Caco-2 (cell line): Measurements from ENCODE around the gene GABRB3. TPM values are rescaled to one million over a fixed set of nuclear protein-coding genes. Genes with fewer than 3 reads are reported as not detected.

ENCODE experiments used
- BruUV-seq: library from RNA; stranded (reverse); fragments of 400-500 nt; replicated peaks from 2 replicates; lab custom pipeline; 2021; lab: Mats Ljungman, UMichigan
- CTCF ChIA-PET: fragments of 300-600 bp; sonication (Branson Sonifier 250); formaldehyde crosslinking; loops from one replicate; lab custom pipeline; 2022; ENCODE audit warnings: antibody characterized with exemption; lab: Charles Lee
- POLR2A ChIA-PET: fragments of 300-600 bp; sonication (Branson Sonifier 250); formaldehyde crosslinking; loops from one replicate; lab custom pipeline; 2022; ENCODE audit warnings: antibody characterized with exemption; lab: Charles Lee
- DNase-seq, 2 experiments: peaks; one replicate each; pipeline versions ENCODE4 v3.0.0 to v3.0.0-alpha.2; 2020 to 2022
- H3K27me3 ChIP-seq: replicated peaks from 2 replicates; pipeline ENCODE4 v1.6.0; 2011; ENCODE audit warnings: low read length; ENCODE audit not compliant: control insufficient read depth, insufficient read depth
- H3K36me3 ChIP-seq: 2 replicates; pipeline ENCODE4 v1.5.1; 2011; ENCODE audit warnings: low read length; ENCODE audit not compliant: control insufficient read depth, insufficient read depth
- H3K4me1 ChIP-seq: fragments of 250-450 bp; sonication (Bioruptor Pico); 2 replicates; pipeline ENCODE4 v1.5.1; 2020; ENCODE audit warnings: mild to moderate bottlenecking
- H3K4me3 ChIP-seq: 2 replicates; pipeline ENCODE4 v1.5.1; 2011; ENCODE audit warnings: low read depth, mild to moderate bottlenecking, control low read depth, low read length
- H3K9me3 ChIP-seq: fragments of 250-450 bp; sonication (Bioruptor Pico); 2 replicates; pipeline ENCODE4 v1.5.1; 2020; ENCODE audit warnings: mild to moderate bottlenecking, moderate library complexity
- H3K27ac Mint-ChIP-seq: one replicate; pipeline ENCODE4 v1.8.0; 2022; ENCODE audit warnings: mixed read lengths; ENCODE audit not compliant: unreplicated experiment
- H3K27me3 Mint-ChIP-seq: one replicate; pipeline ENCODE4 v1.8.0; 2022; ENCODE audit warnings: mixed read lengths; ENCODE audit not compliant: insufficient read depth, unreplicated experiment
- H3K36me3 Mint-ChIP-seq: one replicate; pipeline ENCODE4 v1.8.0; 2022; ENCODE audit warnings: mild to moderate bottlenecking, mixed read lengths; ENCODE audit not compliant: insufficient read depth, unreplicated experiment
- H3K4me1 Mint-ChIP-seq: one replicate; pipeline ENCODE4 v1.8.0; 2022; ENCODE audit warnings: low read depth, mixed read lengths; ENCODE audit not compliant: unreplicated experiment
- H3K4me3 Mint-ChIP-seq: one replicate; pipeline ENCODE4 v1.8.0; 2022; ENCODE audit warnings: mild to moderate bottlenecking, moderate library complexity, mixed read lengths; ENCODE audit not compliant: unreplicated experiment
- H3K9me3 Mint-ChIP-seq: one replicate; pipeline ENCODE4 v1.8.0; 2022; ENCODE audit warnings: mixed read lengths; ENCODE audit not compliant: unreplicated experiment
- intact Hi-C: fragments of 100-400 bp; cut with micrococcal nuclease; formaldehyde crosslinking; loops from one replicate; pipeline ENCODE4 v1.10.0; 2022; ENCODE audit not compliant: unreplicated experiment
- total RNA-seq: library from RNA; stranded (reverse); gene quantifications from 2 replicates; pipeline ENCODE4 v1.2.3, GENCODE V29; 2022
- TF ChIP-seq, protein P1 (sequence below), 2 experiments: fragments of 200-600 bp in 1 of 2; IDR thresholded peaks; 1 replicate in 1 of 2; 2 replicates in 1 of 2; pipeline versions ENCODE4 v1.5.1 to v1.8.0; 2011 to 2022; ENCODE audit warnings: antibody characterized with exemption in 1 of 2, control low read depth in 1 of 2, inconsistent platforms in 1 of 2, low read depth in 1 of 2, low read length in 1 of 2, mild to moderate bottlenecking in 1 of 2, moderate library complexity in 1 of 2; ENCODE audit not compliant: insufficient read depth in 1 of 2, severe bottlenecking in 1 of 2, unreplicated experiment in 1 of 2

Gene GABRB3
- total RNA-seq, 1 experiment from 2014 or later: not detected

DNA sequence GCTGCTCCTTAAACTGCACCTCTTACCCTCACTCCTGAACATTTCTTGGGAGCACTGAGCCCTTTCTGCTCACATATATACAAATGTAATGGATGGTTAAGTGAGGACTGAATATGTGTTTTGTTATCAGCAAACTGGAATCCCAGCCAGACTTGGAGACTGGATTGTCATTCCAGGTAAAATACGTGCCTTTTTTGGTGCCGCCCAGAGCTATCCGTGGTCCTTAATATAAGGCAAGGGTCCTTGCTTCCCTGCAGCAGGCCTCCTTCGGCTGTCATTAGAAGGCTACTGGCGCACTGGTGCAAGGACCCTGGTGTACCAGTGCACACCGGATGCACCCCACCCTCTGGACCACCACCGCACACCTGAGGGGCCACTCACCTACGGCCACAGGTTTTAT, 1.1 kb upstream of the GABRB3 start:
- CTCF ChIA-PET: no interaction called here
- H3K4me1 ChIP-seq: no peaks in the 10 kb centered on the region
- no peaks in the 10 kb centered on the region for H3K27me3 ChIP-seq
- H3K9me3 ChIP-seq: no peaks in the 10 kb centered on the region; the same call in none of the 2 replicates
- peaks cover 11% of the 10 kb centered on the region for H3K9me3 Mint-ChIP-seq
- no peaks in the 10 kb centered on the region for H3K36me3 Mint-ChIP-seq
- BruUV-seq: no TSS peak
- no peak for DNase-seq
- no peak overlapping the region for H3K27ac Mint-ChIP-seq
- no peaks in the 10 kb centered on the region for H3K27me3 Mint-ChIP-seq
- H3K36me3 ChIP-seq: no peaks in the 10 kb centered on the region
- H3K4me1 Mint-ChIP-seq: no peaks in the 10 kb centered on the region
- intact Hi-C loops: loop anchor here (10.0 kb wide), 1 partner anchor 49 kb away; no protein-coding TSS in a partner anchor
- no peak overlapping the region for H3K4me3 Mint-ChIP-seq
- POLR2A ChIA-PET: no interaction called here
- H3K4me3 ChIP-seq: no peak overlapping the region
- TF ChIP-seq, protein P1, sequence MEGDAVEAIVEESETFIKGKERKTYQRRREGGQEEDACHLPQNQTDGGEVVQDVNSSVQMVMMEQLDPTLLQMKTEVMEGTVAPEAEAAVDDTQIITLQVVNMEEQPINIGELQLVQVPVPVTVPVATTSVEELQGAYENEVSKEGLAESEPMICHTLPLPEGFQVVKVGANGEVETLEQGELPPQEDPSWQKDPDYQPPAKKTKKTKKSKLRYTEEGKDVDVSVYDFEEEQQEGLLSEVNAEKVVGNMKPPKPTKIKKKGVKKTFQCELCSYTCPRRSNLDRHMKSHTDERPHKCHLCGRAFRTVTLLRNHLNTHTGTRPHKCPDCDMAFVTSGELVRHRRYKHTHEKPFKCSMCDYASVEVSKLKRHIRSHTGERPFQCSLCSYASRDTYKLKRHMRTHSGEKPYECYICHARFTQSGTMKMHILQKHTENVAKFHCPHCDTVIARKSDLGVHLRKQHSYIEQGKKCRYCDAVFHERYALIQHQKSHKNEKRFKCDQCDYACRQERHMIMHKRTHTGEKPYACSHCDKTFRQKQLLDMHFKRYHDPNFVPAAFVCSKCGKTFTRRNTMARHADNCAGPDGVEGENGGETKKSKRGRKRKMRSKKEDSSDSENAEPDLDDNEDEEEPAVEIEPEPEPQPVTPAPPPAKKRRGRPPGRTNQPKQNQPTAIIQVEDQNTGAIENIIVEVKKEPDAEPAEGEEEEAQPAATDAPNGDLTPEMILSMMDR (IDR thresholded peaks at IDR 0.05; ENCODE audit: insufficient read depth in 1 of 2, low read depth in 1 of 2, low read length in 1 of 2, severe bottlenecking in 1 of 2, unreplicated experiment in 1 of 2): no peak

DNA sequence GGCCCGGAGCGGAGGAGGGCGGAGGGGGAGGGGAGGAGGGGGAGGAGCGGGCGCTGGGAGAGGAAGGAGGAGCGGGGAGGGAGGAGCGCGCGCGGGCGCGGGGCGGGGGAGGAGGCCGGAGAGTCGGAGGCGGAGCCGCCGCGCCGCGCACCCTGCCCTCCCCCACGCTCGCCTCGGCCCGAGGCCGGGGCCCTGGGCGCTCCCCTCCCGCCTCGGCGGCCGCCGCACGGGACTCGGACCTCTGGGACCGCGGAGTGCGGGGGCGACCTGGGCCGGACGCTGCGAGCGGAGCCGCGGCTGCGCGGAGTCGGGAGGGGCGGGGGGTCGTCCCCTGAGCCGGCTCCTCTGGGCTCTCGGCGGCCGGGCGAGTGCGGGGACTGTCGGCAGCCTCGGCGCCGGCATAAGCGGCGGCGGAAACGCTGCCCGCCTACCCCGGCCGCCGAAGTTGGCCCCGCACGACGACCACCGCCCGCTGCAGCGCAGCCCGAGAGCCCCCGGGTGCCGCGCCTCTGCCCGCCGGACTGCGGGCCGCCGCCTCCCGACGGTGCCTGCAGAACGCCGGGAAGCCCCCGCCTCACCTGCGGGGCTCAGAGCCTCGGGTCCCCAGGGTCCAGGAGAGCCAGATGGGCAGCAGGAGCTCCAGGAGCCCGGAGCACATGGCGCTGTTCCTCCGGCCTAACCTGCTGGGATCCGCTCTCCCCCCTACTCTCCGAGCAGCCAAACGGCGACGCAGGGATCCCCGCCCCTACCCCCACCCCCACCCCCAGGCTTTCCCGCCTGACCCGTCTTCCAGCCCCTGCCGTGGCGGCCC, 406 bp upstream of the GABRB3 start:
- ChIA-PET CTCF (no interaction called here), POLR2A (no interaction called here)

DNA sequence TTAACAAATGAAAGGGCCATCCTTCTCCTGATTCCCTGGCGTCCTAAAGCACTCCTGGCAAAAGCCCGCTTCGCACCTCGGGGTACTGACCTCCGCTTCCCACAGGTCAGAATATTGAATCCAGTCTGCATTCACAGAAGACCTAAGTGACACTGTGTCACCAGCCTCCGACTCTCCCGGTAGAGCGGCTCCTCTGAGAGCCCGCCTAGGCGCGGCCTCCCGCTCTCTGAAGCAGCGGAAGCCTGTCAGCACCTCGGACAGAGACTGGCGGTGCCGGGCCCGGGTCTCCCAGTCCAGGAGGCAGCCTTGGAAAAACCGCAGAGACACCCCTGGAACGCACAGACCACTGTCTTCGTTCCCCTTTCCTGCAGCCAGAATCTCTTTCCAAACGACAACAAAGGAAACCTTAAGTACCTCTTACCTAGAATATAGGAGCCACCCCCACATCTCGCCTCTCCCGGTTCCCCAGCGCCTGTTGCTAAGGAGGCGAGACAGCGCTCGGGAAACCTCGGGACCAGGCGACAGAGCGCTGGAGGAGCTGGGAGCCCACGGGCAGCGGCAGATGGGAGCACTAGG, 1.2 kb downstream of the GABRB3 start:
- BruUV-seq: no TSS peak
- Mint-ChIP-seq H3K4me3 (no peak overlapping the region), H3K4me1 (no peaks in the 10 kb centered on the region), H3K27ac (no peak overlapping the region), H3K36me3 (no peaks in the 10 kb centered on the region), H3K27me3 (no peaks in the 10 kb centered on the region), H3K9me3 (peaks cover 15% of the 10 kb centered on the region)
- no peak overlapping the region for H3K4me3 ChIP-seq
- DNase-seq: no peak
- intact Hi-C loops: loop anchor here (10.0 kb wide), 1 partner anchor 47 kb away; no protein-coding TSS in a partner anchor
- H3K36me3 ChIP-seq: no peaks in the 10 kb centered on the region
- TF ChIP-seq, protein P1 (IDR thresholded peaks at IDR 0.05; ENCODE audit: insufficient read depth in 1 of 2, low read depth in 1 of 2, low read length in 1 of 2, severe bottlenecking in 1 of 2, unreplicated experiment in 1 of 2): no peak
- CTCF ChIA-PET: no interaction called here
- H3K27me3 ChIP-seq: no peaks in the 10 kb centered on the region
- POLR2A ChIA-PET: no interaction called here
- H3K4me1 ChIP-seq: no peaks in the 10 kb centered on the region
- H3K9me3 ChIP-seq: no peaks in the 10 kb centered on the region; the same call in 1 of the 2 replicates

More for the DNA sequence above, 406 bp upstream of the GABRB3 start:
- Histone ChIP-seq H3K27me3 (no peaks in the 10 kb centered on the region), H3K9me3 (no peaks in the 10 kb centered on the region; the same call in none of the 2 replicates), H3K4me3 (no peak overlapping the region), H3K36me3 (no peaks in the 10 kb centered on the region), H3K4me1 (no peaks in the 10 kb centered on the region)
- DNase-seq: no peak
- no TSS peak for BruUV-seq
- H3K27ac Mint-ChIP-seq: no peak overlapping the region
- no peaks in the 10 kb centered on the region for H3K36me3 Mint-ChIP-seq
- H3K4me1 Mint-ChIP-seq: no peaks in the 10 kb centered on the region
- TF ChIP-seq, protein P1 (IDR thresholded peaks at IDR 0.05; ENCODE audit: insufficient read depth in 1 of 2, low read depth in 1 of 2, low read length in 1 of 2, severe bottlenecking in 1 of 2, unreplicated experiment in 1 of 2): no peak
- no peak overlapping the region for H3K4me3 Mint-ChIP-seq
- peaks cover 11% of the 10 kb centered on the region for H3K9me3 Mint-ChIP-seq
- intact Hi-C loops: loop anchor here (10.0 kb wide), 1 partner anchor 48 kb away; no protein-coding TSS in a partner anchor
- H3K27me3 Mint-ChIP-seq: no peaks in the 10 kb centered on the region
